ENCODE measurements around the gene SLC39A11.

DNA sequence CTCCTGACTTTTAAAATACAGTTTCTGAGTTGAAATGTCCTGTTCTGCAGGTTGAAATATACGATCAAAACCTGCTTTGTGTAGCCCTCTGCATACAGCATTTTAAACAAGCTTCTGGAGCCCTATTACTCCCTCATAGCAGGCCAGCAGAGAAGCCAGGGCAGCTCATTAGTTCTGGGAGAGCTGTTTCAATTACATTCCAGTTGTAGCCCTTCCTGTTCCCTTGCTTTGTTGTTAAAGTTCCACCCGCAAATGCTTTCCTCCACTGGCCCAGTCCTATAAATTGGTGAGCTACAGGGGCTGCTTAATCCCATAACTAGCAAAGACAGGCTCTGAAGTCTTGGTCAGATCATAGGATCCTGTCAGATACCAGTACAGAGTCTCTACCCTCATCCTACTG, 162.5 kb downstream of the SLC39A11 start:
- TF ChIP-seq, protein P1, sequence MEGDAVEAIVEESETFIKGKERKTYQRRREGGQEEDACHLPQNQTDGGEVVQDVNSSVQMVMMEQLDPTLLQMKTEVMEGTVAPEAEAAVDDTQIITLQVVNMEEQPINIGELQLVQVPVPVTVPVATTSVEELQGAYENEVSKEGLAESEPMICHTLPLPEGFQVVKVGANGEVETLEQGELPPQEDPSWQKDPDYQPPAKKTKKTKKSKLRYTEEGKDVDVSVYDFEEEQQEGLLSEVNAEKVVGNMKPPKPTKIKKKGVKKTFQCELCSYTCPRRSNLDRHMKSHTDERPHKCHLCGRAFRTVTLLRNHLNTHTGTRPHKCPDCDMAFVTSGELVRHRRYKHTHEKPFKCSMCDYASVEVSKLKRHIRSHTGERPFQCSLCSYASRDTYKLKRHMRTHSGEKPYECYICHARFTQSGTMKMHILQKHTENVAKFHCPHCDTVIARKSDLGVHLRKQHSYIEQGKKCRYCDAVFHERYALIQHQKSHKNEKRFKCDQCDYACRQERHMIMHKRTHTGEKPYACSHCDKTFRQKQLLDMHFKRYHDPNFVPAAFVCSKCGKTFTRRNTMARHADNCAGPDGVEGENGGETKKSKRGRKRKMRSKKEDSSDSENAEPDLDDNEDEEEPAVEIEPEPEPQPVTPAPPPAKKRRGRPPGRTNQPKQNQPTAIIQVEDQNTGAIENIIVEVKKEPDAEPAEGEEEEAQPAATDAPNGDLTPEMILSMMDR (IDR thresholded peaks at IDR 0.05): no peak
- no peak for TF ChIP-seq POLR2A (IDR thresholded peaks at IDR 0.05)

Data from body of pancreas (tissue), 4 donors.